Brain microvascular endothelial cell (primary cell): Measurements from ENCODE around the gene FNDC3B.

Experiments used
- DNase-seq: peaks from one replicate; pipeline ENCODE4 v3.0.0-alpha.2; 2020
- H3K27ac ChIP-seq: fragments of 250-450 bp; sonication (Bioruptor Pico); 2 replicates; pipeline ENCODE4 v1.5.1; 2020; ENCODE audit warnings: mild to moderate bottlenecking, moderate library complexity
- H3K27me3 ChIP-seq: fragments of 250-450 bp; sonication (Bioruptor Pico); replicated peaks from 2 replicates; pipeline ENCODE4 v1.5.1; 2020; ENCODE audit warnings: mild to moderate bottlenecking
- H3K36me3 ChIP-seq: fragments of 250-450 bp; sonication (Bioruptor Pico); replicated peaks from 2 replicates; pipeline ENCODE4 v1.5.1; 2020; ENCODE audit warnings: mild to moderate bottlenecking
- H3K4me3 ChIP-seq: 2 replicates; pipeline ENCODE4 v1.5.1; 2011; ENCODE audit warnings: low read depth, mild to moderate bottlenecking, control low read depth, low read length, moderate library complexity
- in situ Hi-C: cut with HindIII; loops from 2 replicates; pipeline ENCODE4 v1.10.0; 2017; ENCODE audit warnings: low sequenced_read_pairs, low pct_ligation_motif_present
- TF ChIP-seq, protein P1 (sequence below): IDR thresholded peaks from 2 replicates; pipeline ENCODE4 v1.5.1; 2011; ENCODE audit warnings: low read depth, mild to moderate bottlenecking, moderate library complexity, low read length, control low read depth, inconsistent platforms; ENCODE audit errors: missing control alignments

The FNDC3B gene

DNA sequence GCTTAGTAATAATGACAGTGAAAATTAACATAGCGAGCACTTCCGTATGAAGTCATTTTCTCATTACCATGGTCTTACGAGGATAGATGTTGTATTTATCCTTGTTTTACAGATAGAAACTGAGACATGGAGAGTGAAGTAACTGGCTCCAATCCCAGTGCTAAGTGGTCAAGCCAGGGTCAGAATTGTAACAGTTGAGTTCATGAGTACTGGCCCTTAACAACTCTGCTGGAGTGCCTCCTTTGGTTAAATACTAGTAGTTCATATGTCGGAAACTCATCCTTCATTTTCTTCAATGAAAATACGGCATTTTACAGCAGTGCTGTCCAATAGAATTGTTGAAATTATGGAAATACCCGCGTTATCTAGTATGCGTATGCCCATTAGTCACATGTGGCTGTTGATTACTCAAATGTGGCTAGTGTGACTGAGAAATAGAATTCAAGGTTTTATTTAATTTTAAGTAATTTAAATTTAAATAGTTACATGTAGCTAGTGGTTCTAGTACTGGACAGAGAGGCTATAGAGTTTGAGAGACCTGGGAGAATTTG is 32.5 kb downstream of the FNDC3B start:
- H3K27me3 ChIP-seq = no peaks in the 10 kb centered on the region
- peaks cover 40% of the 10 kb centered on the region for H3K36me3 ChIP-seq
- TF ChIP-seq, protein P1, sequence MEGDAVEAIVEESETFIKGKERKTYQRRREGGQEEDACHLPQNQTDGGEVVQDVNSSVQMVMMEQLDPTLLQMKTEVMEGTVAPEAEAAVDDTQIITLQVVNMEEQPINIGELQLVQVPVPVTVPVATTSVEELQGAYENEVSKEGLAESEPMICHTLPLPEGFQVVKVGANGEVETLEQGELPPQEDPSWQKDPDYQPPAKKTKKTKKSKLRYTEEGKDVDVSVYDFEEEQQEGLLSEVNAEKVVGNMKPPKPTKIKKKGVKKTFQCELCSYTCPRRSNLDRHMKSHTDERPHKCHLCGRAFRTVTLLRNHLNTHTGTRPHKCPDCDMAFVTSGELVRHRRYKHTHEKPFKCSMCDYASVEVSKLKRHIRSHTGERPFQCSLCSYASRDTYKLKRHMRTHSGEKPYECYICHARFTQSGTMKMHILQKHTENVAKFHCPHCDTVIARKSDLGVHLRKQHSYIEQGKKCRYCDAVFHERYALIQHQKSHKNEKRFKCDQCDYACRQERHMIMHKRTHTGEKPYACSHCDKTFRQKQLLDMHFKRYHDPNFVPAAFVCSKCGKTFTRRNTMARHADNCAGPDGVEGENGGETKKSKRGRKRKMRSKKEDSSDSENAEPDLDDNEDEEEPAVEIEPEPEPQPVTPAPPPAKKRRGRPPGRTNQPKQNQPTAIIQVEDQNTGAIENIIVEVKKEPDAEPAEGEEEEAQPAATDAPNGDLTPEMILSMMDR = no peak
- in situ Hi-C loops = no loop called here
- no peak overlapping the region for H3K4me3 ChIP-seq
- no peak for DNase-seq
- no peak overlapping the region for H3K27ac ChIP-seq

DNA sequence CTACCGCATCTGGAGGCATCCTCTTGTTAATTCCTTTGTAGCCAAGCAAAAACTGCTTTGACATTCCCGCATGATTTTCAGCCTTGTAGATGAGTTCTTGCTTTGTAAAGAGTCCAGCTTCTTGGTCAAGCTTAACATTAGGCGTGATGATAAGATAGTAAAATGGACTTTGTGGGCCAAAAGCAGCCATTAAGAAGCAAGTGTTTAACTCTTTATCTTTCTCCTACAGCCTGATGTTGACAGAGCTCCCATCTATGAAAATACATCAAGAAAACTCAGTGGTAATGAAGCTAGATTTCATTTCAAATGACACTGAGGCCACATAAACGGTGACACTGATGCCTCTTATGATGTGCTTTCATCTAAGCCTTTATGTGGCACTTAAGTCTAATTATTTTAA is 33.2 kb downstream of the FNDC3B start:
- in situ Hi-C loops = no loop called here
- Histone ChIP-seq H3K27me3 (no peaks in the 10 kb centered on the region), H3K4me3 (no peak overlapping the region), H3K36me3 (peaks cover 36% of the 10 kb centered on the region), H3K27ac (no peak overlapping the region)
- TF ChIP-seq, protein P1 = no peak
- DNase-seq = no peak

DNA sequence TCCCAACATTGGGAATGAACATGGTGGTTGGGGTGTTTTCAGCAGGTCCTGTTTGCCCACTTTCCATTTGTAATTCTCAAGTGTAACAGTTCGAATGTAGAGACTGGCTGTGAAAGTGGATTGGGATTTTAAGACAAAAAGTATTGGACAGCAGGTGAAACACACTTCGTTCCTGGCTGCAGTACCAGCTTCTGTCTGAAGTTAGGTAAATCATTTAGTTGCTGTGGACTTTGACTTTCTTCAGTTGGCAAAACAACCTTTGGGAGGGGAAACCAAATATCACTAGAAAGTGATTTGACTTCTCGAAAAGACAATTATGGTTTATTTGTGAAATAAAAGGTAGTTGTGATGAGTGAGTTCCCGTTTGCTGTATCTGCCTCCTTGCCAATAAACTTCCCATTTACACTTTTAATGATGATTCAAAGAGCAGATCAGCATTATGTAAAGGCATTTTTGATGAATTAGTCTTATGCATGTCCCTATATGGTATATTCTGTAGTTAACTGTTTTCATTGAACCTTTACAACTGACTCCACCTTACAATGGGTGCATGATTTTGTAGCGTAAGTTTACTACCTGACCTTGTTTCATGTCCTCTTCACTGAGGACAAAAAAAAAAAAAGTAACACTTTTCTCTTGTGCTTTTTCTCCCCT is 34.0 kb downstream of the FNDC3B start:
- H3K36me3 ChIP-seq = peaks cover 33% of the 10 kb centered on the region
- H3K27me3 ChIP-seq = no peaks in the 10 kb centered on the region
- in situ Hi-C loops = no loop called here
- no peak overlapping the region for H3K4me3 ChIP-seq
- no peak for DNase-seq
- TF ChIP-seq, protein P1 = no peak
- no peak overlapping the region for H3K27ac ChIP-seq

DNA sequence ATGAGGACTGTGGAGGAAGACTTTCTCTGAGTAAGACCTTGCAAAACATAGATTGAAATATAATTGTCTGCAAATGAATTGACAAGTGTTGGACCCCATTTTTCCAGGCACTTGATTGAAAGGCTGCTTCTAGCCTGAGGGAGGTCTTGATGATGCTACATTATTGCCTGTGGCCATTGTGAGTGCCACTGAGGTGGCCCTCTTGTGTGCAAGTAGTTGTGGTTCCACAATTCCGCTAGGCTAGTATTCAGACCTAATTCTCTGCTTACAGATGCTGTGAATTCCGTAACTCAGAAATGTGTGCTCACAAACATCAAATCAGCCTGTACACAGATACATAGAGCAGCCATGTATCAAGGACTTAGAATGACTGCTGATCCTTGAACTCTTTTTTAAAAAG is 34.7 kb downstream of the FNDC3B start:
- TF ChIP-seq, protein P1 = no peak
- Histone ChIP-seq H3K4me3 (no peak overlapping the region), H3K36me3 (peaks cover 31% of the 10 kb centered on the region), H3K27ac (no peak overlapping the region), H3K27me3 (no peaks in the 10 kb centered on the region)
- DNase-seq = no peak
- in situ Hi-C loops = no loop called here

DNA sequence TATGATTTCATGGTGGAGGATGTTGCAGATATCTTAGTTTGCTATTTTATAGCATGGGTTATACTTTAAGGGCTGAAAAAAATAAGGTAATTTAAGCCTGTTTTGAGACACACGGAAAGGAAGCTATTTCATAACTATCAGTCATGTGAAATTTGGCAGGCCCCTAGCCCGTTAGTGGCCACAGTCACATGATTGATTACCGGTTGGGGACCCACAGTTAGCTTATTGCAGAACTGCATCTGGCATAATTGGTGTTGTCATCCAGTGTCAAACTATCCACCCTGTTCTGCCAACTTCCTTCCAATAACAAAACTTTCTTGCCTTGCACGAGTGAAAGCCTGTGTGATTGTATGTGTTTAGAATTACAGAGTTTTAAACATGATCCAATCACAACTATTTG is 35.2 kb downstream of the FNDC3B start:
- TF ChIP-seq, protein P1 = no peak
- in situ Hi-C loops = no loop called here
- Histone ChIP-seq H3K36me3 (peaks cover 34% of the 10 kb centered on the region), H3K27me3 (no peaks in the 10 kb centered on the region), H3K27ac (no peak overlapping the region), H3K4me3 (no peak overlapping the region)
- DNase-seq = no peak

DNA sequence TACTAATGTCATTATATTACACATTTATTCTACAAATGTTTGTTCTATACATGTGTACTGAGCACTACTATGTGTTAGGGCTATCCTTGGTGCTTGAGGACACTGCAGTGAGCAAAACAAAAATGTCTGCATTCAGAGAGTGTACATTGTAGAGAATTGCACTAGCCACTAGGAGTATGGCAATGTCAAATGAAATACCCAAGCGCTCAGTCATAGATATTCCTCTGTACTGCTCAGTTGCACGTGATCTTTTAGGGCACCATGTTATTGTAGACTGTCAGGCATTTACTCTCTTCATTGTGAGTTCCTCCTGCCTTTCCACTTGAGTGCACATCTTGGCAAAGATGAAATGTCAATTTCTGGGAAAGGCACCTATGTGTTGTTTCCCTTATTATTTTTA is 36.8 kb downstream of the FNDC3B start:
- TF ChIP-seq, protein P1 = no peak
- Histone ChIP-seq H3K4me3 (no peak overlapping the region), H3K27me3 (no peaks in the 10 kb centered on the region), H3K36me3 (peaks cover 44% of the 10 kb centered on the region), H3K27ac (no peak overlapping the region)
- in situ Hi-C loops = no loop called here
- DNase-seq = no peak
